Sigmoid colon (tissue), 7 donors: ENCODE data around the gene UFC1. TPM values are rescaled to one million over a fixed set of nuclear protein-coding genes. Genes with fewer than 3 reads are reported as not detected.

Experiments used
- DNase-seq: peaks from one replicate; pipeline ENCODE4 v3.0.0-alpha.2; 2019
- H3K27ac ChIP-seq, 4 donors: fragments of 200-600 bp; sonication (generic); one replicate each; pipeline ENCODE4 v1.5.1; 2016 to 2019; ENCODE audit warnings: mild to moderate bottlenecking in 1 of 4
- H3K27me3 ChIP-seq, 3 donors: fragments of 200-600 bp; sonication (generic); one replicate each; pipeline ENCODE4 v1.5.1; 2019; ENCODE audit warnings: mild to moderate bottlenecking in 1 of 3
- H3K36me3 ChIP-seq, 4 donors: fragments of 200-600 bp; sonication (generic); one replicate each; pipeline ENCODE4 v1.5.1; 2016 to 2019
- H3K4me1 ChIP-seq, 4 donors: fragments of 200-600 bp; sonication (generic); one replicate each; pipeline ENCODE4 v1.5.1; 2017 to 2019
- H3K4me3 ChIP-seq, 4 donors: fragments of 200-600 bp; sonication (generic); one replicate each; pipeline ENCODE4 v1.5.1; 2017 to 2019; ENCODE audit warnings: mild to moderate bottlenecking in 2 of 4, moderate library complexity in 1 of 4
- H3K9me3 ChIP-seq, 4 donors: fragments of 200-600 bp in 3 of 4; sonication (generic) in 3 of 4; one replicate each; pipeline versions ENCODE4 v1.5.1 to v1.6.1; 2013 to 2019
- CTCF ChIP-seq, 4 experiments: fragments of 450-650 bp in 3 of 4; fragments of 200-600 bp in 1 of 4; IDR thresholded peaks; one replicate each; pipeline ENCODE4 v1.5.1; 2016 to 2019; ENCODE audit warnings: antibody characterized with exemption in 4 of 4, mild to moderate bottlenecking in 3 of 4, moderate library complexity in 2 of 4
- EP300 ChIP-seq, 4 donors: sonication (generic); formaldehyde crosslinking; IDR thresholded peaks; one replicate each; pipeline ENCODE4 v1.6.1; 2017; ENCODE audit warnings: antibody characterized with exemption in 4 of 4
- POLR2A ChIP-seq, 2 donors: fragments of 450-650 bp; IDR thresholded peaks; one replicate each; pipeline ENCODE4 v1.6.1; 2016; ENCODE audit warnings: antibody characterized with exemption in 2 of 2, mild to moderate bottlenecking in 2 of 2, moderate library complexity in 2 of 2
- POLR2AphosphoS5 ChIP-seq, 4 donors: sonication (generic); formaldehyde crosslinking; IDR thresholded peaks; one replicate each; pipeline ENCODE4 v1.6.1; 2017; ENCODE audit warnings: antibody characterized with exemption in 4 of 4
- WGBS, 2 donors: extraction: QIAGEN DNeasy Blood & Tissue Kit; methylation state at CpG; one replicate each; pipeline ENCODE4 v1.1.7; 2013; 5-methylcytosine and 5-hydroxymethylcytosine counted together
- intact Hi-C: fragments of 100-400 bp; cut with DNase I; formaldehyde crosslinking; loops from one replicate; pipeline ENCODE4 v1.15.1; 2023
- polyA plus RNA-seq, 3 donors: library from polyadenylated mRNA; stranded (reverse); fragments of 200-250 nt; gene quantifications; one replicate each; pipeline ENCODE4 v1.2.3, GENCODE V29; 2013
- total RNA-seq, 4 donors: library from RNA; depleted of rRNA; stranded (reverse); fragments of >200 nt; gene quantifications; one replicate each; pipeline ENCODE4 v1.1.0, GENCODE V29; 2016
- donor health status: healthy with polysubstance abuse.
- donor health status: Bipolar disorder and iron deficiency.
- donor health status: healthy.

Gene UFC1
- total and polyA plus RNA-seq, 7 donors: 49.0 to 249 (median 77.8) TPM

- no peaks in the 10 kb centered on the region for H3K27me3 ChIP-seq
- intact Hi-C loops: no loop called here
- DNase-seq: no peak
- H3K9me3 ChIP-seq: no peaks in the 10 kb centered on the region
- no peaks in the 10 kb centered on the region for H3K36me3 ChIP-seq
- peaks cover 0 to 8% (median 3%) of the 10 kb centered on the region in 4 donors for H3K4me1 ChIP-seq
- 82 to 91% methylated on average over 1 of the region's 1 CpG for WGBS, 2 donors
- TF ChIP-seq POLR2AphosphoS5 (IDR thresholded peaks at IDR 0.05): no peak
- TF ChIP-seq CTCF (IDR thresholded peaks at IDR 0.05): no peak
- TF ChIP-seq EP300 (IDR thresholded peaks at IDR 0.05): no peak
- no peak for TF ChIP-seq POLR2A (IDR thresholded peaks at IDR 0.05)
- H3K27ac ChIP-seq: no peak overlapping the region
- no peak overlapping the region for H3K4me3 ChIP-seq
Observed at GRCh38 chr1:161182214-161182613, 28.4 kb downstream of the UFC1 start.

- no peak overlapping the region for H3K4me3 ChIP-seq
- no peaks in the 10 kb centered on the region for H3K9me3 ChIP-seq
- no peaks in the 10 kb centered on the region for H3K27me3 ChIP-seq
- peak overlapping the region in 3 of 4 donors; percentile 48 to 68 (median 67) for H3K27ac ChIP-seq
- H3K36me3 ChIP-seq: no peaks in the 10 kb centered on the region
- TF ChIP-seq CTCF (IDR thresholded peaks at IDR 0.05) (no peak), EP300 (IDR thresholded peaks at IDR 0.05) (no peak), POLR2AphosphoS5 (IDR thresholded peaks at IDR 0.05) (peak in 1 of 4 donors; percentile 56), POLR2A (IDR thresholded peaks at IDR 0.05) (no peak)
- peak; percentile 87 for DNase-seq
- H3K4me1 ChIP-seq: no peaks in the 10 kb centered on the region
- intact Hi-C loops: no loop called here
- WGBS, 2 donors: 14 to 28% methylated on average over 3 of the region's 3 CpGs
Observed at GRCh38 chr1:161185282-161185682, 31.5 kb downstream of the UFC1 start.

GRCh38 chr1:161185732-161186311, 32.0 kb downstream of the UFC1 start:
- no peaks in the 10 kb centered on the region for H3K4me1 ChIP-seq
- H3K4me3 ChIP-seq: no peak overlapping the region
- H3K27me3 ChIP-seq: no peaks in the 10 kb centered on the region
- intact Hi-C loops: no loop called here
- H3K9me3 ChIP-seq: no peaks in the 10 kb centered on the region
- H3K27ac ChIP-seq: peak overlapping the region; percentile 2 to 68 (median 58)
- TF ChIP-seq CTCF (IDR thresholded peaks at IDR 0.05): no peak
- no peak for DNase-seq
- WGBS, 2 donors: 18 to 49% methylated on average over 2 of the region's 2 CpGs
- H3K36me3 ChIP-seq: no peaks in the 10 kb centered on the region

- Histone ChIP-seq H3K27ac (no peak overlapping the region), H3K4me1 (peaks cover 0 to under 1% (median 0%) of the 10 kb centered on the region in 4 donors), H3K27me3 (no peaks in the 10 kb centered on the region), H3K4me3 (no peak overlapping the region), H3K36me3 (peaks cover 0 to 10% (median 0%) of the 10 kb centered on the region in 4 donors), H3K9me3 (no peaks in the 10 kb centered on the region)
- intact Hi-C loops: no loop called here
- 67 to 84% methylated on average over 3 of the region's 3 CpGs for WGBS, 2 donors
- DNase-seq: no peak
- no peak for TF ChIP-seq POLR2A (IDR thresholded peaks at IDR 0.05)
- TF ChIP-seq CTCF (IDR thresholded peaks at IDR 0.05): no peak
- TF ChIP-seq EP300 (IDR thresholded peaks at IDR 0.05): no peak
- TF ChIP-seq POLR2AphosphoS5 (IDR thresholded peaks at IDR 0.05): no peak
Observed at GRCh38 chr1:161187311-161187710, 33.5 kb downstream of the UFC1 start.

GRCh38 chr1:161188381-161188780, 34.6 kb downstream of the UFC1 start:
- intact Hi-C loops: no loop called here
- DNase-seq: no peak
- H3K36me3 ChIP-seq: peaks cover 0 to 13% (median 0%) of the 10 kb centered on the region in 4 donors
- H3K9me3 ChIP-seq: no peaks in the 10 kb centered on the region
- no peak overlapping the region for H3K4me3 ChIP-seq
- H3K27ac ChIP-seq: no peak overlapping the region
- peaks cover 0 to 10% (median 4%) of the 10 kb centered on the region in 4 donors for H3K4me1 ChIP-seq
- no peak for TF ChIP-seq POLR2AphosphoS5 (IDR thresholded peaks at IDR 0.05)
- TF ChIP-seq POLR2A (IDR thresholded peaks at IDR 0.05): no peak
- TF ChIP-seq EP300 (IDR thresholded peaks at IDR 0.05): no peak
- TF ChIP-seq CTCF (IDR thresholded peaks at IDR 0.05): no peak
- WGBS, 2 donors: 85 to 88% methylated on average over 6 of the region's 6 CpGs
- H3K27me3 ChIP-seq: no peaks in the 10 kb centered on the region
